HCT116 (cell line): ENCODE results near the gene PSMC3. TPM values are rescaled to one million over a fixed set of nuclear protein-coding genes. Genes with fewer than 3 reads are reported as not detected.

Experiments
- ATAC-seq: fragments of 200-7000 bp; cut with Tn5 transposase; 2 replicates; pipeline ENCODE4 v1.9.1; 2020; ENCODE audit warnings: mild to moderate bottlenecking, moderate library complexity
- BruUV-seq: library from RNA; stranded (reverse); fragments of 400-500 nt; replicated peaks from 2 replicates; lab custom pipeline; 2021; lab: Mats Ljungman, UMichigan
- CTCF ChIA-PET: fragments of 300-600 bp; sonication (Branson Sonifier 250); formaldehyde crosslinking; loops from one replicate; lab custom pipeline; 2021; ENCODE audit warnings: antibody characterized with exemption; lab: Charles Lee
- POLR2A ChIA-PET: fragments of 300-600, 350-600 bp; sonication (Branson Sonifier 250); formaldehyde crosslinking; loops from one replicate; lab custom pipeline; 2021; ENCODE audit warnings: antibody characterized with exemption; lab: Charles Lee
- RAD21 ChIA-PET, 2 experiments: fragments of 300-600 bp; sonication (Branson Sonifier 250); formaldehyde crosslinking; loops; one replicate each; lab custom pipeline; 2023; ENCODE audit warnings: low total read pairs in 2 of 2; ENCODE audit not compliant: uncharacterized antibody in 2 of 2, unreplicated experiment in 2 of 2, low non-redundant PET in 1 of 2; lab: Charles Lee
- DNase-seq: peaks from one replicate; pipeline ENCODE4 v3.0.0-alpha.2; 2010; ENCODE audit warnings: low read depth, low spot score
- H2AFZ ChIP-seq: fragments of 200-600 bp; shearing (Covaris generic), sonication (generic); 2 replicates; pipeline ENCODE4 v1.6.1; 2017; ENCODE audit warnings: low read depth, mixed run types, mixed read lengths, antibody characterized with exemption, low read length; ENCODE audit not compliant: poor library complexity, severe bottlenecking
- H3K27ac ChIP-seq: 2 replicates; pipeline ENCODE4 v1.5.1; 2012; ENCODE audit warnings: low read depth, low read length
- H3K27me3 ChIP-seq: fragments of 200-600 bp; sonication (generic); 2 replicates; pipeline ENCODE4 v1.6.1; 2016; ENCODE audit warnings: mixed run types, low read length, mixed read lengths; ENCODE audit not compliant: insufficient read depth
- H3K36me3 ChIP-seq, 2 experiments: fragments of 200-500 bp in 1 of 2; fragments of 200-600 bp in 1 of 2; sonication (Bioruptor generic) in 1 of 2; sonication (generic) in 1 of 2; 2 replicates each; pipeline versions ENCODE4 v1.5.1 to v1.6.1; 2014 to 2016; ENCODE audit warnings: low read length in 2 of 2, inconsistent platforms in 1 of 2, mixed read lengths in 1 of 2, mixed run types in 1 of 2; ENCODE audit not compliant: insufficient read depth in 2 of 2, control insufficient read depth in 1 of 2
- H3K4me1 ChIP-seq, 2 experiments: fragments of 200-600 bp in 1 of 2; sonication (generic) in 1 of 2; 2 replicates each; pipeline versions ENCODE4 v1.5.1 to v1.6.1; 2012 to 2017; ENCODE audit warnings: low read length in 2 of 2, inconsistent platforms in 1 of 2, mild to moderate bottlenecking in 1 of 2, mixed read lengths in 1 of 2, mixed run types in 1 of 2, moderate library complexity in 1 of 2; ENCODE audit not compliant: insufficient read depth in 2 of 2, control insufficient read depth in 1 of 2
- H3K4me2 ChIP-seq: fragments of 200-600 bp; sonication (generic); 2 replicates; pipeline ENCODE4 v1.6.1; 2017; ENCODE audit warnings: mixed run types, low read length, mixed read lengths
- H3K4me3 ChIP-seq, 2 experiments: fragments of 200-600 bp in 1 of 2; sonication (generic) in 1 of 2; replicated peaks in 1 of 2; 2 replicates each; pipeline ENCODE4 v1.5.1; 2011 to 2016; ENCODE audit warnings: low read length in 2 of 2, control low read depth in 1 of 2, low read depth in 1 of 2, mild to moderate bottlenecking in 1 of 2, mixed read lengths in 1 of 2, mixed run types in 1 of 2
- H3K79me2 ChIP-seq: fragments of 200-600 bp; sonication (generic); 2 replicates; pipeline ENCODE4 v1.6.1; 2017; ENCODE audit warnings: mild to moderate bottlenecking, mixed run types, low read length, moderate library complexity, mixed read lengths; ENCODE audit not compliant: insufficient read depth
- H3K9ac ChIP-seq: fragments of 200-600 bp; sonication (generic); 2 replicates; pipeline ENCODE4 v1.6.1; 2016; ENCODE audit warnings: low read length, mixed read lengths
- H3K9me2 ChIP-seq: fragments of 200-600 bp; sonication (generic), shearing (Covaris generic); 2 replicates; pipeline ENCODE4 v1.6.1; 2017; ENCODE audit warnings: mixed run types, mild to moderate bottlenecking, moderate library complexity; ENCODE audit not compliant: insufficient read depth
- H3K9me3 ChIP-seq, 2 experiments: fragments of 200-500 bp in 1 of 2; fragments of 200-600 bp in 1 of 2; sonication (Bioruptor generic) in 1 of 2; sonication (generic) in 1 of 2; 2 replicates each; pipeline ENCODE4 v1.6.1; 2014 to 2017; ENCODE audit warnings: low read length in 2 of 2, mixed read lengths in 2 of 2, inconsistent platforms in 1 of 2, low read depth in 1 of 2, mild to moderate bottlenecking in 1 of 2, mixed run types in 1 of 2, moderate library complexity in 1 of 2; ENCODE audit not compliant: control insufficient read depth in 1 of 2, insufficient read depth in 1 of 2
- H4K20me1 ChIP-seq: fragments of 200-600 bp; sonication (generic), shearing (Covaris generic); 2 replicates; pipeline ENCODE4 v1.6.1; 2017; ENCODE audit warnings: mixed run types, mild to moderate bottlenecking, moderate library complexity; ENCODE audit not compliant: insufficient read depth
- CBX3 ChIP-seq: IDR thresholded peaks from 2 replicates; pipeline ENCODE4 v1.6.1; 2012; ENCODE audit warnings: low read depth
- CTCF ChIP-seq, 3 experiments: fragments of 200-600 bp in 1 of 3; sonication (generic) in 1 of 3; IDR thresholded peaks in 2 of 3; conservative IDR thresholded peaks in 1 of 3; 2 replicates each; pipeline ENCODE4 v1.5.1; 2012 to 2017; ENCODE audit warnings: low read depth in 2 of 3, low read length in 2 of 3, antibody characterized with exemption in 1 of 3, borderline replicate concordance in 1 of 3, control low read depth in 1 of 3, mild to moderate bottlenecking in 1 of 3, mixed read lengths in 1 of 3, mixed run types in 1 of 3, moderate library complexity in 1 of 3; ENCODE audit not compliant: insufficient read depth in 1 of 3
- EZH2phosphoT487 ChIP-seq: fragments of 200-600 bp; IDR thresholded peaks from 2 replicates; pipeline ENCODE4 v1.6.1; 2018; ENCODE audit warnings: antibody characterized with exemption, borderline replicate concordance
- POLR2AphosphoS5 ChIP-seq: IDR thresholded peaks from 2 replicates; pipeline ENCODE4 v1.6.1; 2011; ENCODE audit warnings: mild to moderate bottlenecking, low read depth, low read length, moderate library complexity
- TCF7L2 ChIP-seq: IDR thresholded peaks from 2 replicates; pipeline ENCODE4 v1.7.0; 2011; ENCODE audit warnings: borderline replicate concordance, inconsistent platforms; ENCODE audit not compliant: insufficient read depth, insufficient read length; ENCODE audit errors: extremely low read depth
- intact Hi-C: fragments of 100-400 bp; cut with micrococcal nuclease; formaldehyde crosslinking; loops from 2 replicates; pipeline ENCODE4 v1.10.0; 2022
- total RNA-seq: library from RNA; stranded (reverse); gene quantifications from one replicate; pipeline ENCODE4 v1.2.1, GENCODE V29; 2021; ENCODE audit not compliant: unreplicated experiment
- TF ChIP-seq, protein P1 (sequence below): IDR thresholded peaks from 2 replicates; pipeline ENCODE4 v1.6.1; 2012

The PSMC3 gene
- total RNA-seq, 1 experiment from 2014 or later, result 155 TPM

- POLR2A ChIA-PET, result no interaction called here
- Histone ChIP-seq H3K4me3 (no peak overlapping the region), H3K9ac (no peak overlapping the region), H3K4me2 (no peak overlapping the region), H3K4me1 (no peaks in the 10 kb centered on the region), H3K9me2 (no peaks in the 10 kb centered on the region), H3K79me2 (no peaks in the 10 kb centered on the region), H3K36me3 (no peaks in the 10 kb centered on the region), H3K27me3 (no peaks in the 10 kb centered on the region), H3K9me3 (no peaks in the 10 kb centered on the region), H4K20me1 (no peaks in the 10 kb centered on the region), H3K27ac (no peak overlapping the region), H2AFZ (no peak overlapping the region)
- ATAC-seq (no peak), DNase-seq (no peak)
- CTCF ChIA-PET, result no interaction called here
- TF ChIP-seq CTCF (IDR thresholded peaks at IDR 0.05 in 2 of 3, conservative IDR thresholded peaks at IDR 0.05 in 1 of 3; ENCODE audit: borderline replicate concordance in 1 of 3, insufficient read depth in 1 of 3, low read depth in 2 of 3, low read length in 2 of 3), result no peak
- TF ChIP-seq POLR2AphosphoS5, result no peak
- no peak for TF ChIP-seq CBX3
- no peak for TF ChIP-seq TCF7L2
- TF ChIP-seq, protein P1, sequence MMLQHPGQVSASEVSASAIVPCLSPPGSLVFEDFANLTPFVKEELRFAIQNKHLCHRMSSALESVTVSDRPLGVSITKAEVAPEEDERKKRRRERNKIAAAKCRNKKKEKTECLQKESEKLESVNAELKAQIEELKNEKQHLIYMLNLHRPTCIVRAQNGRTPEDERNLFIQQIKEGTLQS, result no peak
- intact Hi-C loops, result no loop called here
- RAD21 ChIA-PET, result no interaction called here
- no TSS peak for BruUV-seq
Observed at GRCh38 chr11:47438721-47439120, 12.5 kb upstream of the PSMC3 start.

- no peaks in the 10 kb centered on the region for H3K4me1 ChIP-seq
- no peak overlapping the region for H3K4me3 ChIP-seq
- H3K27me3 ChIP-seq, result no peaks in the 10 kb centered on the region
- TF ChIP-seq EZH2phosphoT487, result no peak
- no peaks in the 10 kb centered on the region for H3K36me3 ChIP-seq
- no peaks in the 10 kb centered on the region for H4K20me1 ChIP-seq
- POLR2A ChIA-PET, result no interaction called here
- H3K9me3 ChIP-seq, result no peaks in the 10 kb centered on the region
- H3K27ac ChIP-seq, result no peak overlapping the region
- DNase-seq (no peak), ATAC-seq (no peak)
- H3K9ac ChIP-seq, result no peak overlapping the region
- H2AFZ ChIP-seq, result no peak overlapping the region
- BruUV-seq, result no TSS peak
- H3K9me2 ChIP-seq, result no peaks in the 10 kb centered on the region
- CTCF ChIA-PET, result no interaction called here
- no peak overlapping the region for H3K4me2 ChIP-seq
- intact Hi-C loops, result no loop called here
- no peaks in the 10 kb centered on the region for H3K79me2 ChIP-seq
- RAD21 ChIA-PET, result no interaction called here
Observed at GRCh38 chr11:47437746-47438418, 11.6 kb upstream of the PSMC3 start.
